ENCODE results near the gene MME. TPM values are rescaled to one million over a fixed set of nuclear protein-coding genes. Genes with fewer than 3 reads are reported as not detected.

MME gene
- total and polyA plus RNA-seq, 2 of the 8 experiments (the other 6 are each of a cell fraction or from before 2014, with no cell fraction given): 5.0 to 39.6 TPM

DNA sequence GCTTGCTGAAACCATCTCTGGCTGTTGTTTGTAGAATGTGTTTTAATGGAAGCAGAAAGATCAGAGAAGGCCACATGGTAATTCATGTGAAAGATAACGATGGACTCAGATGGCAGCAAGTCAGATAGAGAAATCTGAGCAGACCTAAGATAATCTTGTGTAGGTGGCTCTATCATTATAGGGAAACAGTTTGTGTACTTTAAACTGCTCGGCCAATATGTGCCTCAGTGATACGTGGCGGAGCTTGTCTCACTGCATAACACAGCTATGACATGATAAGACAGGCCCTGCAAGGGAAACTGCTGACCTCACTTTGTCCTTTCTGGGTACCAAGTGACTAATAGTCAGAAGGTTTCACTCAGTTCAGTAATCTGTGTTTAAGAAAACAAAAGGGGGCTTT, 51.0 kb downstream of the MME start:
- H3K18ac ChIP-seq (ENCODE audit: extremely low read depth, low read length): no peak overlapping the region
- H4K8ac ChIP-seq (ENCODE audit: extremely low read depth, insufficient read depth, low read length): no peak overlapping the region
- no peak overlapping the region for H3K56ac ChIP-seq (replicated peaks; ENCODE audit: insufficient read length, low read depth, low read length)
- H2BK15ac ChIP-seq (ENCODE audit: low read length): no peak overlapping the region
- H3K9ac ChIP-seq (replicated peaks in 1 of 4; ENCODE audit: extremely low read depth in 1 of 4, low read depth in 3 of 4, low read length in 3 of 4): no peak overlapping the region
- no peak overlapping the region for H3K4ac ChIP-seq (replicated peaks; ENCODE audit: insufficient read length, low read depth, low read length)
- H3K23ac ChIP-seq (ENCODE audit: insufficient read length): no peak overlapping the region
- FAIRE-seq: no peak
- no peak overlapping the region for H2AK5ac ChIP-seq (ENCODE audit: low read depth, low read length)
- ChIA-PET POLR2A (ENCODE audit: partially characterized antibody) (no interaction called here), CTCF (ENCODE audit: partially characterized antibody) (interaction anchor here (1.2 to 2.0 kb wide), 2 partner anchors 10 to 40 kb away, joined by 3 to 7 read pairs; no protein-coding TSS in a partner anchor)
- WGBS, 2 experiments (ENCODE audit: extremely low coverage in 1 of 2, insufficient coverage in 1 of 2, insufficient read length in 1 of 2, insufficient replicate concordance in 2 of 2, low coverage in 1 of 2, low lambda C conversion rate in 2 of 2, missing lambda C conversion rate in 1 of 2): 83% methylated on average over 4 of the region's 4 CpGs; no CpG with 5 or more reads in 1 of the 2 experiments
- H2BK120ac ChIP-seq (replicated peaks; ENCODE audit: low read depth, low read length): no peak overlapping the region
- no peak overlapping the region for H3K14ac ChIP-seq (ENCODE audit: insufficient read length)
- no peak overlapping the region for H4K5ac ChIP-seq (ENCODE audit: insufficient read length, low read depth, low read length)
- TF ChIP-seq RBBP5 (IDR thresholded peaks at IDR 0.05; ENCODE audit: borderline replicate concordance, low read depth, low read length) (no peak), TCF12 (IDR thresholded peaks at IDR 0.05; ENCODE audit: low read depth, low read length) (no peak), HDAC2 (IDR thresholded peaks at IDR 0.05; ENCODE audit: borderline replicate concordance in 1 of 2, low read depth in 2 of 2, low read length in 2 of 2) (no peak), TBP (IDR thresholded peaks at IDR 0.05; ENCODE audit: low read depth, low read length) (no peak), TEAD4 (IDR thresholded peaks at IDR 0.05; ENCODE audit: low read depth, low read length) (no peak), GABPA (IDR thresholded peaks at IDR 0.05; ENCODE audit: borderline replicate concordance, insufficient read depth, low read length) (no peak), SRF (IDR thresholded peaks at IDR 0.05; ENCODE audit: low read depth, low read length) (no peak), EGR1 (IDR thresholded peaks at IDR 0.05; ENCODE audit: borderline replicate concordance, low read depth, low read length) (no peak), SP2 (IDR thresholded peaks at IDR 0.05; ENCODE audit: low read length) (no peak)
- no peak overlapping the region for H3K4me2 ChIP-seq (ENCODE audit: insufficient read depth in 1 of 2, low read depth in 2 of 2, low read length in 2 of 2)
- no peaks in the 10 kb centered on the region for H3K79me1 ChIP-seq (ENCODE audit: low read depth, low read length)
- no peaks in the 10 kb centered on the region for H3K36me3 ChIP-seq (ENCODE audit: control insufficient read depth in 2 of 4, insufficient read depth in 4 of 4, low read length in 3 of 4)
- H3K4me1 ChIP-seq (replicated peaks in 1 of 4; ENCODE audit: control insufficient read depth in 3 of 4, insufficient read depth in 4 of 4, low read length in 3 of 4): peaks cover 0 to 2% (median 0%) of the 10 kb centered on the region in 4 experiments; a peak in 1 of 7 replicates
- H3K4me3 ChIP-seq (ENCODE audit: extremely low read depth in 1 of 4, insufficient read depth in 2 of 4, low read depth in 3 of 4, low read length in 4 of 4): no peak overlapping the region
- no peaks in the 10 kb centered on the region for H3K23me2 ChIP-seq (ENCODE audit: low read depth, low read length)
- H3K27me3 ChIP-seq (replicated peaks in 1 of 4; ENCODE audit: control insufficient read depth in 3 of 4, extremely low read depth in 1 of 4, insufficient read depth in 3 of 4, low read length in 3 of 4): no peaks in the 10 kb centered on the region
- no peaks in the 10 kb centered on the region for H3K9me3 ChIP-seq (ENCODE audit: insufficient read depth in 2 of 2, low read depth in 1 of 2, low read length in 1 of 2)
- H2AFZ ChIP-seq (ENCODE audit: low read length): no peak overlapping the region
- no peak overlapping the region for H2BK5ac ChIP-seq (ENCODE audit: low read depth, low read length)
- DNase-seq (ENCODE audit: low read depth in 1 of 2, low spot score in 2 of 2): no peak
- H4K20me1 ChIP-seq (replicated peaks in 1 of 2; ENCODE audit: control insufficient read depth in 1 of 2, insufficient read depth in 2 of 2, low read length in 2 of 2): no peaks in the 10 kb centered on the region
- H3K79me2 ChIP-seq (ENCODE audit: control insufficient read depth in 1 of 2, insufficient read depth in 2 of 2, low read length in 2 of 2): no peaks in the 10 kb centered on the region
- no peak overlapping the region for H4K91ac ChIP-seq (replicated peaks; ENCODE audit: insufficient read length, low read length)
- H3K27ac ChIP-seq (ENCODE audit: low read depth, low read length): no peak overlapping the region
- no peak overlapping the region for H2BK20ac ChIP-seq (ENCODE audit: low read length)
- no peak overlapping the region for H2BK12ac ChIP-seq (ENCODE audit: low read depth, low read length)

Measured in H1 (cell line).